ENCODE measurements around the gene MXD1. TPM values are rescaled to one million over a fixed set of nuclear protein-coding genes. Genes with fewer than 3 reads are reported as not detected.

Gene MXD1
- total and polyA plus RNA-seq, 8 donors: 8.1 to 40.2 (median 18.2) TPM

DNA sequence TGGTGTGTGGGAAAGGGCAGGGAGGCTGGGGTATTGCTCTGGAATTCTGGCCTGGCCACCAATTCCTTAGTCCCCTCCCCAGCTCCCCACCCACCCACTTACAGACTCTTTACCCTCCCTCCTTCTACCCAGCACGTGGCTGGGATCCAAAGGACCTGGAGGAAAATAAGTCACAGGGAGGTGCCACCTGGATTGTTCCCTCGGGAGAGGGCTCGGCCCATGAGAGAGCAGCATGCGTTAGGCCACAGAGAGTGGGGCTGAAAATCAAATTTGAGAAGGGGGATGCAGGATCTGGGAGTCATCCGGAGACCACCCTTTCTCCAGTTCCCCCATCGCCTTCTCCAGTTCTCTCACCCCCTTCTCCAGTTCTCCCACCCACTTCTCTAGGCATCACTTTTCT, 43.6 kb downstream of the MXD1 start:
- DNase-seq: peak in 1 of 2 donors; percentile 5
- 63 to 71% (median 67%) methylated on average over 6 of the region's 6 CpGs for WGBS, 5 donors
- Histone ChIP-seq H3K27me3 (no peaks in the 10 kb centered on the region), H3K4me1 (no peaks in the 10 kb centered on the region), H3K27ac (no peak overlapping the region), H3K4me3 (no peak overlapping the region), H3K36me3 (peaks cover 0 to 5% (median 0%) of the 10 kb centered on the region in 4 donors), H3K9me3 (no peaks in the 10 kb centered on the region)
- no peak for TF ChIP-seq POLR2A (IDR thresholded peaks at IDR 0.05)
- TF ChIP-seq, protein P1, sequence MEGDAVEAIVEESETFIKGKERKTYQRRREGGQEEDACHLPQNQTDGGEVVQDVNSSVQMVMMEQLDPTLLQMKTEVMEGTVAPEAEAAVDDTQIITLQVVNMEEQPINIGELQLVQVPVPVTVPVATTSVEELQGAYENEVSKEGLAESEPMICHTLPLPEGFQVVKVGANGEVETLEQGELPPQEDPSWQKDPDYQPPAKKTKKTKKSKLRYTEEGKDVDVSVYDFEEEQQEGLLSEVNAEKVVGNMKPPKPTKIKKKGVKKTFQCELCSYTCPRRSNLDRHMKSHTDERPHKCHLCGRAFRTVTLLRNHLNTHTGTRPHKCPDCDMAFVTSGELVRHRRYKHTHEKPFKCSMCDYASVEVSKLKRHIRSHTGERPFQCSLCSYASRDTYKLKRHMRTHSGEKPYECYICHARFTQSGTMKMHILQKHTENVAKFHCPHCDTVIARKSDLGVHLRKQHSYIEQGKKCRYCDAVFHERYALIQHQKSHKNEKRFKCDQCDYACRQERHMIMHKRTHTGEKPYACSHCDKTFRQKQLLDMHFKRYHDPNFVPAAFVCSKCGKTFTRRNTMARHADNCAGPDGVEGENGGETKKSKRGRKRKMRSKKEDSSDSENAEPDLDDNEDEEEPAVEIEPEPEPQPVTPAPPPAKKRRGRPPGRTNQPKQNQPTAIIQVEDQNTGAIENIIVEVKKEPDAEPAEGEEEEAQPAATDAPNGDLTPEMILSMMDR (IDR thresholded peaks at IDR 0.05): no peak
- no peak for TF ChIP-seq POLR2AphosphoS5 (IDR thresholded peaks at IDR 0.05)
- no peak for TF ChIP-seq EP300 (IDR thresholded peaks at IDR 0.05)
- intact Hi-C loops (cut with DNase I; ENCODE audit: low total_unique reads): no loop called here

DNA sequence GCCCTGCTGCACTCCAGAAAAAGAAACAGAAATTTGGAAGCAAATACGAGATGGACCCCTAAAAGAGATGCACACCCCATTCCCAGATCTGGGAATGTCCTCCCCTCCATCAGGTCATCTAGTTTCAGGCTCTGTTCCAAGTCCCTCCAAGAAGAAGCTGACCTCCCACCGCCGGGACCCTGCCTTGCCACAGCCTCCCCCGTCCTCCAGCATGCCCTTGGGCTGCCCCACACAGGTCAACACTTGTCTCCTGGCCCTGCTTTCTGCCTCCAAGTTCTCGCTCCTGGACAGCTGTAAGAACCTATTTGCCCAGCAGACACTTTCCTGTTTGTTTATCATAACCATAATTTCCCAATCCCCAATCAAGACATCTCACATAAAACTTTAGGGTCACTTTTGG, 44.5 kb downstream of the MXD1 start:
- intact Hi-C loops (cut with DNase I; ENCODE audit: low total_unique reads): no loop called here
- Histone ChIP-seq H3K27ac (no peak overlapping the region), H3K27me3 (no peaks in the 10 kb centered on the region), H3K4me3 (no peak overlapping the region), H3K9me3 (no peaks in the 10 kb centered on the region), H3K4me1 (peaks cover 0 to 9% (median 6%) of the 10 kb centered on the region in 4 donors), H3K36me3 (peaks cover 0 to 5% (median 0%) of the 10 kb centered on the region in 4 donors)
- TF ChIP-seq, protein P1 (IDR thresholded peaks at IDR 0.05): no peak
- TF ChIP-seq EP300 (IDR thresholded peaks at IDR 0.05): no peak
- no peak for TF ChIP-seq POLR2A (IDR thresholded peaks at IDR 0.05)
- TF ChIP-seq POLR2AphosphoS5 (IDR thresholded peaks at IDR 0.05): no peak
- WGBS, 5 donors: 85 to 91% (median 85%) methylated on average over 5 of the region's 5 CpGs
- DNase-seq: no peak

DNA sequence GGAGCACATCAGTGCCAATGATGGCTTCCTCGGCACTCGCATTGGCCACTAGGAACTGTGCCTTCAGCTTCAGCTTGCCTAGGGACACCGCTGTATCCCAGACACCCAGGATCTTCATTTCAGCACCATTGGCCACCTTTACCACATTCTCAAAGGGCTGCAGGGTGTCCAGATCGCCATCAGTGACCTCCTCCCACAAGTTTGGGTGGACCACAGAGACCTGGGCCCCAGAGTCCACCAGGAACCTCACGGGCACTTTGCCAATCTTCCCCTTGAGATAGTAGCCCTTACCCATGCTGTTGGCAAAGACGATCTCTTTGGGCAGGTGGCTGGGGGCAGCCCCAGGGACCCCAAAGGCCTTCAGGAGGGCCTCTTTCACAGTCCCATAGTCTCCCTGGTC, 45.9 kb downstream of the MXD1 start:
- Histone ChIP-seq H3K36me3 (peaks cover 0 to 5% (median 0%) of the 10 kb centered on the region in 4 donors), H3K9me3 (no peaks in the 10 kb centered on the region), H3K27ac (no peak overlapping the region), H3K27me3 (no peaks in the 10 kb centered on the region), H3K4me3 (no peak overlapping the region), H3K4me1 (peaks cover 0 to 15% (median 13%) of the 10 kb centered on the region in 4 donors)
- 94 to 98% (median 96%) methylated on average over 6 of the region's 6 CpGs for WGBS, 5 donors
- intact Hi-C loops (cut with DNase I; ENCODE audit: low total_unique reads): no loop called here
- TF ChIP-seq POLR2AphosphoS5 (IDR thresholded peaks at IDR 0.05): no peak
- TF ChIP-seq, protein P1 (IDR thresholded peaks at IDR 0.05): no peak
- no peak for TF ChIP-seq EP300 (IDR thresholded peaks at IDR 0.05)
- TF ChIP-seq POLR2A (IDR thresholded peaks at IDR 0.05): no peak
- DNase-seq: no peak

GRCh38 chr2:69961496-69961895, 46.6 kb downstream of the MXD1 start, which contains the start of gene ASPRV1:
Gene ASPRV1, minus strand, starts transcription at chr2:69961631. Its CDS starts 195 bp downstream, at chr2:69961436.
- H3K36me3 ChIP-seq: peaks cover 0 to 5% (median 0%) of the 10 kb centered on the region in 4 donors
- TF ChIP-seq, protein P1 (IDR thresholded peaks at IDR 0.05): no peak
- TF ChIP-seq POLR2AphosphoS5 (IDR thresholded peaks at IDR 0.05) (no peak), POLR2A (IDR thresholded peaks at IDR 0.05) (no peak), EP300 (IDR thresholded peaks at IDR 0.05) (no peak)
- no peaks in the 10 kb centered on the region for H3K9me3 ChIP-seq
- H3K27me3 ChIP-seq: no peaks in the 10 kb centered on the region
- intact Hi-C loops (cut with DNase I; ENCODE audit: low total_unique reads): no loop called here
- DNase-seq: no peak
- 83 to 95% (median 85%) methylated on average over 8 to 14 of the region's 14 CpGs for WGBS, 5 donors
- H3K4me1 ChIP-seq: peaks cover 0 to 20% (median 14%) of the 10 kb centered on the region in 4 donors
- no peak within 1 kb of the TSS for H3K4me3 ChIP-seq
- no peak within 1 kb of the TSS for H3K27ac ChIP-seq
